Aorta (tissue), 5 donors: Measurements from ENCODE around the gene KCNJ1. TPM values are rescaled to one million over a fixed set of nuclear protein-coding genes. Genes with fewer than 3 reads are reported as not detected.
A peak's percentile ranks its signal among the peaks of the same experiment; 100 is the strongest.

Experiments used
- ATAC-seq: fragments of 200-7000 bp; cut with Tn5 transposase; one replicate; pipeline ENCODE4 v1.9.1; 2022; ENCODE audit warnings: moderate library complexity; ENCODE audit not compliant: low FRiP score
- DNase-seq, 2 donors: peaks; one replicate each; pipeline ENCODE4 v3.0.0-alpha.2; 2020
- H3K27ac ChIP-seq, 2 donors: one replicate each; pipeline ENCODE4 v1.5.1; 2013; ENCODE audit warnings: low read length in 2 of 2, mild to moderate bottlenecking in 2 of 2, moderate library complexity in 2 of 2, control low read depth in 1 of 2, inconsistent platforms in 1 of 2, low read depth in 1 of 2
- H3K27me3 ChIP-seq, 2 donors: one replicate each; pipeline ENCODE4 v1.6.1; 2013; ENCODE audit warnings: control low read depth in 1 of 2, low read length in 1 of 2, mild to moderate bottlenecking in 1 of 2, moderate library complexity in 1 of 2; ENCODE audit not compliant: insufficient read depth in 2 of 2, control insufficient read depth in 1 of 2
- H3K36me3 ChIP-seq, 2 donors: one replicate each; pipeline ENCODE4 v1.6.1; 2013; ENCODE audit warnings: control low read depth in 1 of 2, low read length in 1 of 2, mild to moderate bottlenecking in 1 of 2; ENCODE audit not compliant: insufficient read depth in 2 of 2, control insufficient read depth in 1 of 2
- H3K4me1 ChIP-seq, 2 donors: one replicate each; pipeline ENCODE4 v1.6.1; 2013; ENCODE audit warnings: low read length in 2 of 2, control low read depth in 1 of 2, mild to moderate bottlenecking in 1 of 2, moderate library complexity in 1 of 2; ENCODE audit not compliant: insufficient read depth in 2 of 2, control insufficient read depth in 1 of 2
- H3K4me3 ChIP-seq, 2 donors: one replicate each; pipeline ENCODE4 v1.5.1; 2013; ENCODE audit warnings: low read length in 2 of 2, control low read depth in 1 of 2, mild to moderate bottlenecking in 1 of 2
- H3K9me3 ChIP-seq: one replicate; pipeline ENCODE4 v1.6.1; 2013; ENCODE audit warnings: mild to moderate bottlenecking, low read length; ENCODE audit not compliant: control insufficient read depth
- whole genome bisulfite sequencing, 2 donors: extraction: QIAGEN DNeasy Blood & Tissue Kit; methylation state at CpG; one replicate each; pipeline ENCODE4 v1.1.7; 2013; 5-methylcytosine and 5-hydroxymethylcytosine counted together
- intact Hi-C, 2 donors: fragments of 100-400 bp; cut with DNase I; formaldehyde crosslinking; loops; one replicate each; pipeline versions ENCODE4 v1.14.2 to v1.15.0; 2022
- polyA plus RNA-seq, 2 donors: library from polyadenylated mRNA; stranded (reverse); fragments of 200-250 nt; gene quantifications; one replicate each; pipeline ENCODE4 v1.2.3, GENCODE V29; 2013
- total RNA-seq, 2 donors: library from RNA; stranded (reverse); fragmentation: NEBNext Ultra II Directional; extraction: Animal tissue kit (Norgen Biotek cat#: 25700); gene quantifications; one replicate each; pipeline ENCODE4 v1.2.1, GENCODE V29; 2021
- donor health status: healthy with polysubstance abuse.
- donor health status: Bipolar disorder and iron deficiency.
- donor health status: DM: no; HTN: no; CAD: no.
- donor health status: DM: no; HTN: no; CAD: no.
- donor health status: DM: yes; HTN: yes; CAD: no.

Gene KCNJ1
- total and polyA plus RNA-seq, 4 donors: 0.19 to 0.24 TPM; not detected in 2

DNA sequence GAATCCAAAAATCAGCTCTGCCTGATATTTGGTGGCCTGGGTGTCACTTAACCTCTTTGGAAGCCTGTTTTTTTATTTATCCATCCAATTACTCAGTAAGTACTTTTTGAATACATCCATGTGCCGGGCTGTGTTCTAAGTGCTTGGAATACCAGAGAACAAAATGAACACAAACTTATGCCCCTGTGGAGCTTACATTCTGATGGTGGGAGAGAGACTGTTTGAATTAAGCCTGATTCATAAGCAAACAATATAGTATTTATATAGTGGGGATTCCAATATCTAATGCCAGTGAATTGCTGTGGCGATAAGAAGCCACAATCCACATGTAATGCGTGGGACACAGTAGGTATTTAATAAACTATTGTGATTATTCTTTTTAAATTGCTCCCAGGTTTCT lies 43.5 kb upstream of the KCNJ1 start:
- Histone ChIP-seq H3K27me3 (no peaks in the 10 kb centered on the region), H3K27ac (no peak overlapping the region), H3K9me3 (no peaks in the 10 kb centered on the region), H3K4me1 (no peaks in the 10 kb centered on the region), H3K36me3 (no peaks in the 10 kb centered on the region), H3K4me3 (no peak overlapping the region)
- ATAC-seq (no peak), DNase-seq (no peak)
- 93 to 96% methylated on average over 3 of the region's 3 CpGs for WGBS, 2 donors
- intact Hi-C loops: no loop called here

DNA sequence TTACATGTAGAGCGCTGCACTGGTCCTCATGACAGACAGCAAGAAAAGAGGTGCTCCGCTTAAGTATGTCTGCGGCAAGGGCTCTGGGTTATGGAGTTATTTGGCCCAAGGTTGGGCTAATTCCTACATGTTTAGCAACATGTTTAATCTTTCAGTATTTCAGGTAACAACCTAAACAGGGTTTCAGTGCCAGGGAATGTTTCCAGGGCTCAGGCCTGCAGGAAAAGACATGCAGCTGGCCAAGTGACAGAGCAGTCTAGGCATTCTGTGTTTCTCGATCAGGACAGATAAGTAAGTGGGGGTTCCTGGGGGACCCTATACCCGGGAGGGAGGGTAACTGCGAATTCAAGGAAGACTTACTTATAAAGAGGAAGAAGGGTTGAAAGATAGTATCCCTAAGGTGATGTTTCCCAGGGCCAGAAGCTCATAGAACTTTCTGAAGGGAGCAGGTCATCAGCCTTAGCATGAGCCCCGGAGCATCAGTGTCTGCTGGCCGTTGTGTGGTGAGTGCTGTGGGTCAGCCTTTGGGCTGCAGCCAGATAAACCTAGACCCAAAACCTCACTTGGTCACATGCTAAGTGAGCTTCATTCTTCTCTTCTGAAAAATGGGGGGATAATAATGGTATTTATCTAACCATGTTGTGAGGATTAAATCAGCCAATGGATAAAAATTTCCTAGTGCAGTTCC lies 42.5 kb upstream of the KCNJ1 start:
- Histone ChIP-seq H3K4me1 (no peaks in the 10 kb centered on the region), H3K9me3 (no peaks in the 10 kb centered on the region), H3K4me3 (no peak overlapping the region), H3K36me3 (no peaks in the 10 kb centered on the region), H3K27ac (no peak overlapping the region), H3K27me3 (no peaks in the 10 kb centered on the region)
- ATAC-seq (no peak), DNase-seq (peak in 1 of 2 donors; percentile 38)
- WGBS, 2 donors: 62% methylated on average over 8 of the region's 8 CpGs
- intact Hi-C loops: no loop called here

- no peak overlapping the region for H3K4me3 ChIP-seq
- ATAC-seq (peak; percentile 46), DNase-seq (peak; percentile 91)
- H3K36me3 ChIP-seq: no peaks in the 10 kb centered on the region
- WGBS, 2 donors: 6 to 11% methylated on average over 12 of the region's 12 CpGs
- no peaks in the 10 kb centered on the region for H3K9me3 ChIP-seq
- intact Hi-C loops: no loop called here
- peak overlapping the region in 1 of 2 donors; percentile 11 for H3K27ac ChIP-seq
- H3K27me3 ChIP-seq: no peaks in the 10 kb centered on the region
- H3K4me1 ChIP-seq: no peaks in the 10 kb centered on the region
Observed at GRCh38 chr11:128908391-128909246, 41.5 kb upstream of the KCNJ1 start.

DNA sequence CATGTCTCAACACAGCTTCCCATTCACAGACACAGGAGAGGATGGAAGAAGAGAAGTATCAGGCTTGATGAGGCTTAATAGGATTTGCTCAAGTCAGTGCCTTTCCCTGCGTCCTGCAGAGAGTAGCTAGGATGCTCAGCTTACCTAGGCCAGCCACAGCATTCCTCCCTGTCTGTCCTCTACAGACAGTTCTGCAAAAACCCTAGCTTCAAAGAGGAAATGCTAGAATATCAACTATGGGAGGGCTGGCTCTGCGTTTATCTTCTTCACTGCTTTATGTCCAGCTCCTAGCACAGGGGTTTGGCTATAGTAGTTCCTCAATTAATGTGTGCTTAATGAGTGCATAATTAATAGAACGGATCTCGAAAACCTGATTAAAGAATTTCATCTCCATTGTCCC lies 40.5 kb upstream of the KCNJ1 start:
- DNase-seq (no peak), ATAC-seq (no peak)
- intact Hi-C loops: no loop called here
- H3K4me3 ChIP-seq: no peak overlapping the region
- no peak overlapping the region for H3K27ac ChIP-seq
- no peaks in the 10 kb centered on the region for H3K27me3 ChIP-seq
- H3K36me3 ChIP-seq: no peaks in the 10 kb centered on the region
- H3K4me1 ChIP-seq: no peaks in the 10 kb centered on the region
- no peaks in the 10 kb centered on the region for H3K9me3 ChIP-seq
- 94 to 96% methylated on average over 4 of the region's 4 CpGs for WGBS, 2 donors

DNA sequence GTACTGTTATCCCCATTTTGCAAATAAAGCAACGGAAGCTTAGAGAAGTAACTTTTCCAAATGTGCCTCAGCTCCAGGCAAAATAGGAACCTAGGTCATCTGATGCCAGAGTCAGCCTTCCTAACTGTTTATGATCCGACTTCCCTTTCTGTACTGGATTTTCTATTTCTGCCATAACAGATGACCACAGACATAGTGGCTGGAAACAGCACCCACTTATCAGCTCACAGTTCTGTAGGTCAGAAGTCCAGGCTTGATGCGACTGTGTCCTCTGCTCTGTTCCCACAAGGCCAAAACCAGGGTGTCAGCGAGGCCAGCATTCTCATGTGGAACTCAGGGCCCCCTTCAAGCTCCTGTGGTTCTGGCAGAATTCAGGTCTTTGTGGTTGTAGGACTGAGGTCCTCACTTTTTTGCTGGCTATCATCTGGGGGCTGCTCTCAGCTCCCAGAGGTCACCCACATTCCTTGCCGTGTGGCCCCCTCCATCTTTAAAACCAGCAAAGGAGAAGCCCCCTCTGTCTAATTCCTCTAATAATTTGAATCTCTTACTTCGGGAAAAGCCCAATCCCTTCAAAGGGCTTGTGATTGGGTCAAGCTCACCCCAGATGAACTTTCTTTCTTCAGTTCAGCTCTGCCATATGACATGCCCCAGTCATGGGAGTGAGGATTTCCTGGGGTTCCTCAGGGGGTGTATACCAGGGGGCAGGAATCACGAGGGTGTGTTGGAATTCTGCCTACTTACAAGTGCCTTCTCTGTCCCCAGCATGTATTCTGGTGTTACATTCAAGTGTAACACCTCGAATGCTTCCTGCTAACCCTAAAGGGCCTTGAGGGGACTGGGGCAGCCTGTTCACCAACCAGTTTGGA lies 39.3 kb upstream of the KCNJ1 start:
- ATAC-seq (no peak), DNase-seq (peak in 1 of 2 donors; percentile 69)
- Histone ChIP-seq H3K27me3 (no peaks in the 10 kb centered on the region), H3K9me3 (no peaks in the 10 kb centered on the region), H3K4me3 (peak overlapping the region in 1 of 2 donors; percentile 97), H3K27ac (no peak overlapping the region), H3K4me1 (no peaks in the 10 kb centered on the region), H3K36me3 (no peaks in the 10 kb centered on the region)
- 79 to 81% methylated on average over 8 of the region's 8 CpGs for WGBS, 2 donors
- intact Hi-C loops: no loop called here

GRCh38 chr11:128905345-128906184 lies 38.5 kb upstream of the KCNJ1 start:
- WGBS, 2 donors: 2 to 3% methylated on average over 36 to 45 of the region's 45 CpGs
- no peaks in the 10 kb centered on the region for H3K27me3 ChIP-seq
- H3K36me3 ChIP-seq: no peaks in the 10 kb centered on the region
- DNase-seq: peak in 1 of 2 donors; percentile 74
- peak overlapping the region; percentile 56 to 97 for H3K4me3 ChIP-seq
- H3K27ac ChIP-seq: no peak overlapping the region
- intact Hi-C loops: no loop called here
- peak; percentile 58 for ATAC-seq
- no peaks in the 10 kb centered on the region for H3K9me3 ChIP-seq
- H3K4me1 ChIP-seq: no peaks in the 10 kb centered on the region

GRCh38 chr11:128904656-128905344 lies 37.7 kb upstream of the KCNJ1 start:
- Histone ChIP-seq H3K36me3 (no peaks in the 10 kb centered on the region), H3K27me3 (no peaks in the 10 kb centered on the region), H3K9me3 (no peaks in the 10 kb centered on the region), H3K4me1 (no peaks in the 10 kb centered on the region), H3K4me3 (peak overlapping the region; percentile 56 to 97), H3K27ac (no peak overlapping the region)
- ATAC-seq (peak; percentile 62), DNase-seq (peak in 1 of 2 donors; percentile 75)
- intact Hi-C loops: no loop called here
- WGBS, 2 donors: 5 to 6% methylated on average over 23 to 25 of the region's 25 CpGs
